ENCODE measurements around the gene CHERP. TPM values are rescaled to one million over a fixed set of nuclear protein-coding genes. Genes with fewer than 3 reads are reported as not detected.

CHERP gene
- total RNA-seq, 2 donors from 2014 or later: 8.6 to 34.9 TPM

DNA sequence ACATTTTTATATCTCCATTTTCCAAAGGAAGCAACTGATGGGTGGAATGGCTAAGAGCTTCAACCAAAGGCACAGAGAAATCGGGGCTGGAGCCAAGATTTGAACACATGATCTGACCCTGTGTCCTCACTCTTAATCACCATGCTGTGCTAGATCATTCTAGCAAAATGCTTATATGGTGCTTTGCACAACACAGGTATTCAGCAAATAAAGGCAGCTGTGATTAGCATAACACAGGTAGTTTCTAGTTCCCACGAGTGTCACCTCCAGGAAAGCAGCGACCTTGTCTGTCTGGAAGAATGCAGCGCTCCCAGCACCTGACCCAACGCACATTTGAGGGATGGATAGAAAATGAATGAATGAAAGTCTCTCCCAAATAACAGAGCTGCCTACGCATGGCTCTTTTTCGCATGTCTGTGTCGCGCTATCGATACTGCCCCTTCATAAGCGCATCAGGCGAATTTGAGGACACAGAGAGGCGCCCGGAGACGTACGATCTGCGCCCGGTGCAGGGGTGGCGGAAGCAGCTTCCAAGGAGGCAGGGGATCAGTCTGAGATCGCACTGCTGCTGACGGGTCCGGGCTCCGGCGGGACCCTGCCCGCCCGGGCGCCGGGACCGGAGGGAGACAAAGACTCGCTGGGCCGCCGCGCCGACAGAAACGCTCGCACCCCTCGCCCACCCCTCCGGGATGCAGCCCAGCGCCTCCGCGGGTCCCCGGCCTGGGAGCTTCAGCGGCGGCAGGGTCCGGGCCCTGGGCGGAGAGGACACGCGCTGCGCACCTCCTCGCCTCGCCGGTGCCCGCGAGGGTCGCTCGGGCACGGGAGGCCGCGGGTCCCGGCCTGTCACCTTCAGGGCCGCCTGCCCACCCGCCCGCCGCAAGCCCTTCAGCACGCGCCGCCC is 71.1 kb downstream of the CHERP start:
- no peak for TF ChIP-seq CTCF (IDR thresholded peaks at IDR 0.05)
- TF ChIP-seq POLR2A (IDR thresholded peaks at IDR 0.05): peak in 2 of 3 donors; percentile 21
- Histone ChIP-seq H3K27me3 (no peaks in the 10 kb centered on the region), H3K36me3 (replicated peaks in 1 of 2; ENCODE audit: insufficient read depth in 1 of 2, low read depth in 2 of 2) (no peaks in the 10 kb centered on the region), H3K9me3 (peaks cover 0 to 3% (median 0%) of the 10 kb centered on the region in 3 donors), H3K27ac (peak overlapping the region; percentile 33 to 86 (median 73)), H3K4me1 (peaks cover 28% of the 10 kb centered on the region), H3K4me3 (peak overlapping the region; percentile 24 to 75)
- DNase-seq: peak; percentile 27 to 52 (median 46)
- 0% methylated on average over 13 to 57 of the region's 67 CpGs for WGBS, 2 donors
- intact Hi-C loops (cut with DNase I): no loop called here
- ATAC-seq: peak; percentile 4

DNA sequence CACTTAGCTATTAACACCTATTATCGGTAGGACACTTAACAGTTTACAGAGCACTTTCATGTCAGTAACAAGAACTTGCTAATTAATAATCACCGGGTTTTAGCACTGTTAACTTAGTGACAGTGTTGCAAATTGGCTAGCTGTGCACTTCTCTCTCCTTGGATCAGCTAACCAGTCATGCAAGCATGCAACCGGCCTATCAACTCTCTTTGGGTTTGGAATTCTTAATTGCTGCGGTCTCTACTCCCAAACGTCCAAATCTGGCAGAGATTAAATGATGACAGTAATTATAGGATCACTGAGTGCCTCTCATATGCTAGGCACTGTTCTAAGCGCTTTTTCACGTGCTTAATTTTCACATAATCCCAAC is 71.7 kb downstream of the CHERP start:
- Histone ChIP-seq H3K4me3 (no peak overlapping the region), H3K27ac (peak overlapping the region in 3 of 4 donors; percentile 67 to 86 (median 79)), H3K9me3 (peaks cover 0 to 3% (median 0%) of the 10 kb centered on the region in 3 donors), H3K4me1 (peaks cover 28% of the 10 kb centered on the region), H3K36me3 (replicated peaks in 1 of 2; ENCODE audit: insufficient read depth in 1 of 2, low read depth in 2 of 2) (no peaks in the 10 kb centered on the region), H3K27me3 (no peaks in the 10 kb centered on the region)
- DNase-seq: no peak
- 10 to 18% methylated on average over 7 of the region's 7 CpGs for WGBS, 2 donors
- no peak for ATAC-seq
- TF ChIP-seq POLR2A (IDR thresholded peaks at IDR 0.05): no peak
- TF ChIP-seq CTCF (IDR thresholded peaks at IDR 0.05): no peak
- intact Hi-C loops (cut with DNase I): no loop called here

Small RNA genes lying within 50 kb of the gene (small RNA-seq; reads per million reads assigned to genes)
- gene RN7SL146P: not detected

Other genes with a start within 250 kb of the CHERP start
- gene KLF2, start 217.6 kb downstream of the CHERP start, total RNA-seq: 10 to 100 TPM; 13.2 to 42.2 TPM
- gene EPS15L1, start 70.5 kb downstream of the CHERP start, total RNA-seq: 10 to 100 TPM in 1 of 2 donors, 1 to 10 TPM in 1; 9.1 to 20.8 TPM
- not detected for gene CALR3, start 46.3 kb downstream of the CHERP start, total RNA-seq
- gene C19orf44, start 46.0 kb downstream of the CHERP start, total RNA-seq: 10 to 100 TPM in 1 of 2 donors, 1 to 10 TPM in 1; 4.9 to 14.8 TPM
- gene SLC35E1, start 30.0 kb upstream of the CHERP start, total RNA-seq: 10 to 100 TPM; 27.0 to 66.3 TPM
- gene MED26, start 85.8 kb upstream of the CHERP start, total RNA-seq: 1 to 10 TPM; 4.9 to 8.2 TPM
- 10 to 100 TPM; 40.5 to 96.2 TPM for gene SMIM7, start 117.7 kb upstream of the CHERP start, total RNA-seq
- 1 to 10 TPM; 2.9 to 3.3 TPM for gene TMEM38A, start 118.7 kb upstream of the CHERP start, total RNA-seq
- gene NWD1, start 177.4 kb upstream of the CHERP start, total RNA-seq: 1 to 10 TPM; 1.6 TPM